Transverse colon (tissue), 4 donors: Measurements from ENCODE around the gene SPAG6.

Source experiments
- EP300 ChIP-seq: sonication (generic); formaldehyde crosslinking; IDR thresholded peaks from one replicate; pipeline ENCODE4 v1.6.1; 2017; ENCODE audit warnings: antibody characterized with exemption, low read depth
- POLR2A ChIP-seq: fragments of 450-650 bp; IDR thresholded peaks from one replicate; pipeline ENCODE4 v1.6.1; 2016; ENCODE audit warnings: antibody characterized with exemption, mild to moderate bottlenecking, moderate library complexity
- POLR2AphosphoS5 ChIP-seq, 3 donors: sonication (generic); formaldehyde crosslinking; IDR thresholded peaks; one replicate each; pipeline ENCODE4 v1.6.1; 2016; ENCODE audit warnings: antibody characterized with exemption in 3 of 3
- TF ChIP-seq, protein P1 (sequence below), 5 experiments: fragments of 200-600 bp in 3 of 5; fragments of 450-650 bp in 2 of 5; sonication (generic) in 3 of 5; IDR thresholded peaks; 1 replicate in 2 of 5; 2 replicates in 3 of 5; pipeline ENCODE4 v1.5.1; 2016 to 2017; ENCODE audit warnings: antibody characterized with exemption in 5 of 5, inconsistent platforms in 3 of 5, mild to moderate bottlenecking in 2 of 5, moderate library complexity in 1 of 5

GRCh38 chr10:22464966-22465629 lies 119.8 kb downstream of the SPAG6 start:
- TF ChIP-seq, protein P1, sequence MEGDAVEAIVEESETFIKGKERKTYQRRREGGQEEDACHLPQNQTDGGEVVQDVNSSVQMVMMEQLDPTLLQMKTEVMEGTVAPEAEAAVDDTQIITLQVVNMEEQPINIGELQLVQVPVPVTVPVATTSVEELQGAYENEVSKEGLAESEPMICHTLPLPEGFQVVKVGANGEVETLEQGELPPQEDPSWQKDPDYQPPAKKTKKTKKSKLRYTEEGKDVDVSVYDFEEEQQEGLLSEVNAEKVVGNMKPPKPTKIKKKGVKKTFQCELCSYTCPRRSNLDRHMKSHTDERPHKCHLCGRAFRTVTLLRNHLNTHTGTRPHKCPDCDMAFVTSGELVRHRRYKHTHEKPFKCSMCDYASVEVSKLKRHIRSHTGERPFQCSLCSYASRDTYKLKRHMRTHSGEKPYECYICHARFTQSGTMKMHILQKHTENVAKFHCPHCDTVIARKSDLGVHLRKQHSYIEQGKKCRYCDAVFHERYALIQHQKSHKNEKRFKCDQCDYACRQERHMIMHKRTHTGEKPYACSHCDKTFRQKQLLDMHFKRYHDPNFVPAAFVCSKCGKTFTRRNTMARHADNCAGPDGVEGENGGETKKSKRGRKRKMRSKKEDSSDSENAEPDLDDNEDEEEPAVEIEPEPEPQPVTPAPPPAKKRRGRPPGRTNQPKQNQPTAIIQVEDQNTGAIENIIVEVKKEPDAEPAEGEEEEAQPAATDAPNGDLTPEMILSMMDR (IDR thresholded peaks at IDR 0.05) = no peak
- TF ChIP-seq EP300 = no peak
- TF ChIP-seq POLR2A = no peak
- TF ChIP-seq POLR2AphosphoS5 (IDR thresholded peaks at IDR 0.05) = no peak
